SHP77 treated with DMSO at 0.1 percent for 48 hours (cell line): Measurements from ENCODE around the gene HDLBP.
"Not testable (repeated sequence)": the region's sequence is repeated elsewhere in the genome, so short reads cannot be mapped to it uniquely, and the experiment has no call there.

Experiments used
- DNase-seq: peaks from one replicate; lab custom pipeline; 2025; lab: John Stamatoyannopoulos, UW

The HDLBP gene

GRCh38 chr2:241302759-241303651 lies 12.5 kb downstream of the HDLBP start:
- DNase-seq = no peak

- DNase-seq = no peak
Observed at GRCh38 chr2:241302083-241302482, 13.4 kb downstream of the HDLBP start.

- no peak for DNase-seq
Observed at GRCh38 chr2:241300000-241300399, 15.5 kb downstream of the HDLBP start.

GRCh38 chr2:241298673-241299072 lies 16.8 kb downstream of the HDLBP start:
- no peak for DNase-seq

GRCh38 chr2:241296767-241297166 lies 18.7 kb downstream of the HDLBP start:
- DNase-seq = no peak

- no peak for DNase-seq
Observed at GRCh38 chr2:241295326-241296095, 20.0 kb downstream of the HDLBP start.

GRCh38 chr2:241293378-241293797 lies 22.1 kb downstream of the HDLBP start:
- DNase-seq = not testable (repeated sequence)

GRCh38 chr2:241291977-241292376 lies 23.5 kb downstream of the HDLBP start:
- no peak for DNase-seq

GRCh38 chr2:241291153-241291552 lies 24.3 kb downstream of the HDLBP start:
- DNase-seq = no peak

- DNase-seq = no peak
Observed at GRCh38 chr2:241289597-241289996, 25.9 kb downstream of the HDLBP start.

- DNase-seq = no peak
Observed at GRCh38 chr2:241289053-241289452, 26.4 kb downstream of the HDLBP start.

GRCh38 chr2:241288324-241288888 lies 27.1 kb downstream of the HDLBP start:
- DNase-seq = no peak

- DNase-seq = no peak
Observed at GRCh38 chr2:241286348-241287090, 29.0 kb downstream of the HDLBP start.

GRCh38 chr2:241285596-241285995 lies 29.9 kb downstream of the HDLBP start:
- no peak for DNase-seq

GRCh38 chr2:241282555-241282954 lies 32.9 kb downstream of the HDLBP start:
- no peak for DNase-seq

GRCh38 chr2:241280291-241280690 lies 35.2 kb downstream of the HDLBP start:
- DNase-seq = no peak

GRCh38 chr2:241279828-241280227 lies 35.6 kb downstream of the HDLBP start:
- no peak for DNase-seq

GRCh38 chr2:241279413-241279812 lies 36.1 kb downstream of the HDLBP start:
- no peak for DNase-seq

- not testable (repeated sequence) for DNase-seq
Observed at GRCh38 chr2:241278306-241278705, 37.2 kb downstream of the HDLBP start.

GRCh38 chr2:241275910-241276309 lies 39.6 kb downstream of the HDLBP start:
- DNase-seq = no peak

GRCh38 chr2:241275504-241275903 lies 40.0 kb downstream of the HDLBP start:
- no peak for DNase-seq

- no peak for DNase-seq
Observed at GRCh38 chr2:241274127-241274526, 41.3 kb downstream of the HDLBP start.
